HG02973 (cell line): ENCODE results near the gene CHST1.

ENCODE experiments used
- ATAC-seq: cut with Tn5 transposase; IDR thresholded peaks from one replicate; pipeline ENCODE4 v1.9.1; 2021; ENCODE audit warnings: moderate library complexity; ENCODE audit not compliant: unreplicated experiment

CHST1 gene

DNA sequence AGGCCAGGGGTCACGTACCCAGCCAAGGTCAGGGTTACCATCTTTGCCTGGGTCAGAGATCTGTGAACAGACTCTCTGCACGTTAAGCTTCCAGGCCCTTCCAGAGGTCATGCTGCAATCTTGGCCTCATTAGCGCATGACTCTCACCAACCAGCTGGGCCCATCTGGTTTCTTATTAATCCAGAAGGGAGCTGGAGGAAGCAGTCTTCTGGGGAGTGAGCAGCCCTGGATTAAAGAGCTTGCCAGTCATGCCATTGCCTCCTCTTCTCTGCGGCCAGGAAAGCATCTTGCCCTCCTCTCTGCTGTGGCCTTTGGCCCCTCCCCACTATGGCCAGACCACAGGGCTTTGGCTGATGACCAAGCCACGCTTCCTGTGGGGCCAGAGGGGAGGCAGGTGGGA lies 57.4 kb downstream of the CHST1 start:
- no peak for ATAC-seq

DNA sequence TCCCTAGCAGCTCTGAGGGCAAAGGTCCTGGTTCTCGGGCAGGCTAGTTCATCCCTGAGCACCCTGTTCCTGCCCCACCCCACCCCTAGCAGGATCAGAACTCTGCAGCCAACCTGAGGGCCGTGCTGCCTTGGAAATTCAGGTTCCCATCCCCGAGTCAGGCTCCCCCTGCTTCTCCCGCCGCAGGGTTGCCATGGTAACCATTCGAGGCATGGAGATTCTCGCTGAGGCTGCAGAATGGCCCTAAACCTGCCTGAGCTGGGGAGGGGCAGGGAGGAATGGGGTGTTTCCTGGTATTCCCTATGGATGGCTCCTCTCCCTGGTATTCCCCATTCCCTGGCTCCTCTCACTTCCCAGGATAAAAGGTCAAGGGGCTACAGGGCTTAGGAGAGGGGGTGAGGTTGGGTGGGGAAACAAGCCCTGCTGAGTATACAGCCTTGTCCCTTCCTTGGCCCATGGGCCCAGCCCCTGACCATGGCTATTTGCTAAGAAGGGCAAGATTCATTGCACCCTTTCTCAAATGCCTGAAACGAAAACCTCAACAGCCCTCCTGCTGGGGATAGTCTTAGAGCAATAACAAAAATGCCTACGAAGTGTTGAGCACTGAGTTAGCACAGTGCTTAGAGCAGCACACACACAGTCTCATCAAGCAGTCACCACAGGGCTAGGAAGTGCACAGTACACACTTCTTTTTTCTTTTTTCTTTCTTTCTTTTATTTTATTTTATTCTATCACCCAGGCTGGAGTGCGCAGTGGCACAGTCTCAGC lies 58.7 kb downstream of the CHST1 start:
- ATAC-seq = no peak

DNA sequence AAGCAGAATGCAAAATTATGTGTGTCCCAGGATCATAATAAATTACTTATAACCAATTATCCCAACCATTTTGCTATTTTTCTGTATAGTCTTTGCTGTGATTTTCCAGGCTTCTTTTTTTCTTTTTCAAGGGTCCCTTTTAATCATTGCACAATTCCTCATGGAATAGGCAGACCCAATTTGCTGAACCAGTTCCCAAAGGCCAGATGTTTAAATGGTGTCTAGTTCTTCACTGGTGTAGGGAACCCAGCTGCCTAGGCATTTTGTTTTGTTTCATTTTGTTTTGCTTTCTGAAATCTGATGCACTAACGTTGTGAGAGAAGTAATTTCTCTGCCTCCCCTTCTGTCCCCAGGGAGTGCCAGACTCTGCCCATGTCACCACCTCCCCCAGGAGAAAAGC lies 60.4 kb downstream of the CHST1 start:
- no peak for ATAC-seq

DNA sequence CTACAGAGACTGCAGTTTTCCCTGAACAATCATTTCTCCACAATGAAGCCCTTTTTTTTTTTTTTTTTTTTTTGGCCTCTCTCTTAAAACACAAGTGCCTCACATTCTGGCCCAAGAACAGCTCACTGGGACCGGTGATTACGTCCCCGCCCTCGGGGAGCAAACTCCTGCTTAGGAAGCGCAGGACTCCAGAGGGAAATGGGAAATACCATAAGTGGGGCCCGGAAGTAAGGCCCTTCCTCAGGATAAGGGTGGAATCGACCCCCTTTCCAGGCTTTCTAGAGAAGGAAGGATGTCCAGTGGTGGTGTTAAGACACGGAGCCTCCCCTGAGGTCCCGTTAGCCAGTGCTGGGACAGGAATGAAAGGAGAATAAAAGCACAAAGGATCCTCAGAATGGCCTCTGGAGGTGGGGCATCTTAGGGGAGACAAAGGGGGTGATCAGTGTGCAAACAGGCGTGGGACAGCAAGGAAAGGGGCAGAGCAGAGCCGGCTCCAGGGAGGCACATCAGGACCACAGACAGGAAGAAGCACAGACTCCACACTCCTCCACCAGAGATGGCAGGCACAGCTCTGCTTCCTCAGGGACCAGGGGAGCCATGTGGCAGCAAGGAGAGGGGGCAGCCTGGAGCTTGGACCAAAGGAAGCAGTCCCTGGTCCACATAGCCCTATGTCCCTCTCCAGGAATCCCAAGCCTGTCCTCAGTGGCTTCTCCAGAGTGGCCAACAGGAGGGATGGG lies 61.3 kb downstream of the CHST1 start:
- no peak for ATAC-seq

DNA sequence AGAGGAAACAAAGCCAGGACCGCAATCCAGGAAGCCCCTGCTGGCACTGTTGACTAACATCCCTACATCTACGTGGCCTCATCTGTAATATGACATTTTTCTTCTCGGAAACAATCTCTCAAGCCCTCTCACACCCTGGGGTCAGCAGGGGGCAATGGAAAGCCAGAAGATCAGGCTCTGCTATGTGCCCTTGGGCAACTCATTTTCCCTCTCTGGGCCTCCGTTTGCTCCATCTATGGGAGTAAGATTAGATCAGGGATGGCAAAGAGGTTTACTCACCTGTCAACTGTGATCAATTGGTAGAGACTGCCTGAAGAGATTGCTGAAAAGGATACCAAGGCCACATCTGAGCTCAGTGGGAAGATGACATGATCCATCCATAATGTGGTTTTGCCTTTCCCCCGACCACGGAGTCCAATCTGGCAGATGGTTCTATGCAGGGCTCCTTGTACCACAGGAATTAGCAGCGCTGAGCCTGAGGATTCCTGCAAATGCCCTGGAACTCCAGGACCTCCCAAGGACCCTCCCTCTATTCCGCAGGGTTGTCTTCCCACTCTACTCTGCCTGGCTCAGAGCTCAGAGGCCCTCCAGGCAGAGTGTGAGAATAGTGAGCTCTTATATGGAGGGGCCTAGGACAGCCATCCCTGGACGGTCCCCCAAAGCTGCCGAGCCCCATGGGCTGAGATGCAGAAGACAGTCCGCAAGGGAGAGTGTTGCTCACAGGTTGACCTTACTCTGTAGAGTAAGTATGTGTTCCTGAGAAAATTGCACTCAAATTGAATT lies 66.1 kb downstream of the CHST1 start:
- no peak for ATAC-seq
